Hepatocyte (in vitro differentiated cells): ENCODE measurements around the gene SLC25A20. TPM values are rescaled to one million over a fixed set of nuclear protein-coding genes. Genes with fewer than 3 reads are reported as not detected.
"Not testable (repeated sequence)": the region's sequence is repeated elsewhere in the genome, so short reads cannot be mapped to it uniquely, and the experiment has no call there.

ENCODE experiments used
- DNase-seq: peaks from one replicate; pipeline ENCODE4 v3.0.0-alpha.2; 2016; ENCODE audit warnings: low spot score
- H2AFZ ChIP-seq: fragments of 200-600 bp; sonication (generic); 2 replicates; pipeline ENCODE4 v1.6.0; 2016; ENCODE audit warnings: antibody characterized with exemption, mild to moderate bottlenecking
- H3K27ac ChIP-seq: fragments of 200-600 bp; sonication (generic); 2 replicates; pipeline ENCODE4 v1.5.1; 2016; ENCODE audit warnings: mild to moderate bottlenecking
- H3K27me3 ChIP-seq: fragments of 200-600 bp; sonication (generic); 2 replicates; pipeline ENCODE4 v1.6.1; 2016
- H3K36me3 ChIP-seq: fragments of 200-600 bp; sonication (generic); replicated peaks from 2 replicates; pipeline ENCODE4 v1.5.1; 2016; ENCODE audit warnings: low read depth; ENCODE audit not compliant: insufficient read depth
- H3K4me1 ChIP-seq: fragments of 200-600 bp; sonication (generic); 2 replicates; pipeline ENCODE4 v1.5.1; 2016; ENCODE audit warnings: mild to moderate bottlenecking, moderate library complexity; ENCODE audit not compliant: insufficient read depth
- H3K4me2 ChIP-seq: fragments of 200-600 bp; sonication (generic); 2 replicates; pipeline ENCODE4 v1.6.0; 2016
- H3K4me3 ChIP-seq: fragments of 200-600 bp; sonication (generic); 2 replicates; pipeline ENCODE4 v1.5.1; 2016; ENCODE audit warnings: mild to moderate bottlenecking
- H3K79me2 ChIP-seq: fragments of 200-600 bp; sonication (generic); 2 replicates; pipeline ENCODE4 v1.6.0; 2017; ENCODE audit warnings: mild to moderate bottlenecking
- H3K9me2 ChIP-seq: fragments of 200-600 bp; sonication (generic); replicated peaks from 2 replicates; pipeline ENCODE4 v1.6.0; 2017; ENCODE audit warnings: mild to moderate bottlenecking; ENCODE audit not compliant: insufficient read depth
- H3K9me3 ChIP-seq: fragments of 200-600 bp; sonication (generic); 2 replicates; pipeline ENCODE4 v1.5.1; 2016; ENCODE audit warnings: low read depth, mild to moderate bottlenecking
- H4K20me1 ChIP-seq: fragments of 200-600 bp; sonication (generic); 2 replicates; pipeline ENCODE4 v1.6.0; 2016; ENCODE audit warnings: mild to moderate bottlenecking; ENCODE audit not compliant: insufficient read depth, poor library complexity, severe bottlenecking
- CTCF ChIP-seq: fragments of 200-600 bp; sonication (generic); IDR thresholded peaks from 2 replicates; pipeline ENCODE4 v1.5.1; 2016; ENCODE audit warnings: antibody characterized with exemption, mild to moderate bottlenecking; ENCODE audit not compliant: poor library complexity
- EZH2 ChIP-seq: fragments of 200-600 bp; sonication (generic); IDR thresholded peaks from 2 replicates; pipeline ENCODE4 v1.6.1; 2016; ENCODE audit warnings: antibody characterized with exemption, mild to moderate bottlenecking, borderline replicate concordance
- EZH2phosphoT487 ChIP-seq: fragments of 200-600 bp; sonication (generic); IDR thresholded peaks from one replicate; pipeline ENCODE4 v1.6.1; 2018; ENCODE audit warnings: antibody characterized with exemption, mild to moderate bottlenecking, low read depth, moderate library complexity; ENCODE audit not compliant: unreplicated experiment, severe bottlenecking
- WGBS: methylation state at CpG from one replicate; pipeline ENCODE4 v1.1.6; 2016; ENCODE audit warnings: low lambda C conversion rate; ENCODE audit errors: missing lambda C conversion rate; 5-methylcytosine and 5-hydroxymethylcytosine counted together
- polyA plus RNA-seq: library from polyadenylated mRNA; unstranded; fragments of >200 nt; fragmentation: Nextera tagmentation; extraction: Ambion mirVana; gene quantifications from 2 replicates; pipeline ENCODE4 v1.2.1, GENCODE V29; 2016
- total RNA-seq: library from RNA; depleted of rRNA; stranded (reverse); fragments of >200 nt; gene quantifications from 2 replicates; pipeline ENCODE4 v1.2.3, GENCODE V29; 2014

SLC25A20 gene
- total and polyA plus RNA-seq, 2 experiments from 2014 or later = 46.0 to 59.1 TPM

- Histone ChIP-seq H2AFZ (no peak overlapping the region), H3K4me3 (no peak overlapping the region), H3K4me1 (no peaks in the 10 kb centered on the region), H3K36me3 (no peaks in the 10 kb centered on the region), H3K9me2 (no peaks in the 10 kb centered on the region), H3K27ac (no peak overlapping the region), H3K4me2 (no peak overlapping the region), H3K79me2 (peaks cover 53% of the 10 kb centered on the region), H4K20me1 (peaks cover 4% of the 10 kb centered on the region), H3K9me3 (no peaks in the 10 kb centered on the region), H3K27me3 (no peaks in the 10 kb centered on the region)
- TF ChIP-seq EZH2 (no peak), CTCF (no peak), EZH2phosphoT487 (no peak)
- WGBS = 70% methylated on average over 6 of the region's 6 CpGs
- no peak for DNase-seq
These were observed 68.0 kb downstream of the SLC25A20 start for GRCh38 chr3:48830715-48831114.

- H3K4me1 ChIP-seq, H4K20me1 ChIP-seq, H3K4me3 ChIP-seq, H3K27me3 ChIP-seq, H2AFZ ChIP-seq, H3K9me3 ChIP-seq, H3K4me2 ChIP-seq, H3K27ac ChIP-seq, H3K9me2 ChIP-seq, DNase-seq, H3K36me3 ChIP-seq: not testable (repeated sequence)
- WGBS = 97% methylated on average over 11 of the region's 11 CpGs
- peaks cover 46% of the 10 kb centered on the region for H3K79me2 ChIP-seq
These were observed 69.2 kb downstream of the SLC25A20 start for GRCh38 chr3:48829525-48829924.

- H2AFZ ChIP-seq, H3K4me3 ChIP-seq, DNase-seq, H3K9me2 ChIP-seq, H3K4me1 ChIP-seq, H3K36me3 ChIP-seq, H3K4me2 ChIP-seq, H3K27ac ChIP-seq, H3K27me3 ChIP-seq, H3K9me3 ChIP-seq, H4K20me1 ChIP-seq: not testable (repeated sequence)
- WGBS = 98% methylated on average over 10 of the region's 10 CpGs
- peaks cover 43% of the 10 kb centered on the region for H3K79me2 ChIP-seq
These were observed 70.8 kb downstream of the SLC25A20 start for GRCh38 chr3:48827874-48828273.

GRCh38 chr3:48826451-48826850, 72.2 kb downstream of the SLC25A20 start:
- peaks cover 37% of the 10 kb centered on the region for H3K79me2 ChIP-seq
- WGBS = 90% methylated on average over 2 of the region's 2 CpGs
- no peaks in the 10 kb centered on the region for H3K27me3 ChIP-seq
- H3K9me2 ChIP-seq = no peaks in the 10 kb centered on the region
- no peak overlapping the region for H3K27ac ChIP-seq
- H2AFZ ChIP-seq = no peak overlapping the region
- H3K4me2 ChIP-seq = no peak overlapping the region
- no peak overlapping the region for H3K4me3 ChIP-seq
- no peaks in the 10 kb centered on the region for H3K4me1 ChIP-seq
- H3K36me3 ChIP-seq = no peaks in the 10 kb centered on the region
- H3K9me3 ChIP-seq = no peaks in the 10 kb centered on the region
- no peak for DNase-seq
- TF ChIP-seq EZH2 = no peak
- TF ChIP-seq CTCF = no peak
- TF ChIP-seq EZH2phosphoT487 = no peak
- peaks cover 3% of the 10 kb centered on the region for H4K20me1 ChIP-seq
